ENCODE measurements around the gene RMDN3.

Gene RMDN3

DNA sequence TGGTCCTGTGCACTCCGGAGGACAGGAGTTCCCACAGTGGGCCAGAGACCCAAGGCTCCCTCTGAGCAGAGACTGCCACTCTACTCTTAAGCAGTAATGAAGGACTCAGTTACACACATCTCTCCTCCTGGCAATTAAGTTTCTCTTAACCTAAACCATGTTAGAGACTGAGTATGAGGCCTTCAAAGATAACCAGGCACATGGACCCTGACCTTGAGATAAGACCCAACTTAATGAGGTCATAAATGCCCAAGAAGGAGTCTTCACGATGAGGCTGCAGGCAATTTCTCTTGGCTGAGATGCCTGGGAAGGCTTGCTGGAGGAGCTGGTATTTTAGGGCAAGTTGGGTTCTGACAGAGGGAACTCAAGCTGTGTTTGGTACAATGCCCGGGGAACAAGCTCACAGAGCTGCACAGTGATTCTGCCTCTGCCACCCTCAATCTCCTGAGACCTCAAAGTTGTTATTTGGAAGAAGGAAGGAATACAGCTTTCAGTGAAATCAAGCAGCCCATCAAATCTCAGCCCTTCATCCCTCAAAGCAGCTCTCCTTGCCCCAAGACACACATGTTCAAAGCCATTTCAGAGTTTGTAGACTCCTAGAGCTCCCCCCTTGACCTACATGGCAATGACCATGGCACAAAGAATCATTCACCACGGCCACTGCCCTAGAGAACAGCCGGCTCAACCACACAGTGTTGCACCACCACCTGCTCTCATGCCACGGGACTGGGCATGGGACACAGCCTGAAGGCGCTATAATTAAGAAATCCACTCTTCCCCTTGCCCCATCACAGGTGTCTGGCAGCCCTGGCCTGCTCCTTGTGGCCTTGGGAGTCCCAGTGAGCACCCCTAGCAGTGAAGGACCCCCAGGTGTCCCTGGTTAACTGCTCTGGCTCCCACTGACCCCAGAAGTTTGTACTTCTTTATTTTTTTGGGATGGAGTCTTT is 7.1 kb downstream of the RMDN3 start:
- TF ChIP-seq, protein P1, sequence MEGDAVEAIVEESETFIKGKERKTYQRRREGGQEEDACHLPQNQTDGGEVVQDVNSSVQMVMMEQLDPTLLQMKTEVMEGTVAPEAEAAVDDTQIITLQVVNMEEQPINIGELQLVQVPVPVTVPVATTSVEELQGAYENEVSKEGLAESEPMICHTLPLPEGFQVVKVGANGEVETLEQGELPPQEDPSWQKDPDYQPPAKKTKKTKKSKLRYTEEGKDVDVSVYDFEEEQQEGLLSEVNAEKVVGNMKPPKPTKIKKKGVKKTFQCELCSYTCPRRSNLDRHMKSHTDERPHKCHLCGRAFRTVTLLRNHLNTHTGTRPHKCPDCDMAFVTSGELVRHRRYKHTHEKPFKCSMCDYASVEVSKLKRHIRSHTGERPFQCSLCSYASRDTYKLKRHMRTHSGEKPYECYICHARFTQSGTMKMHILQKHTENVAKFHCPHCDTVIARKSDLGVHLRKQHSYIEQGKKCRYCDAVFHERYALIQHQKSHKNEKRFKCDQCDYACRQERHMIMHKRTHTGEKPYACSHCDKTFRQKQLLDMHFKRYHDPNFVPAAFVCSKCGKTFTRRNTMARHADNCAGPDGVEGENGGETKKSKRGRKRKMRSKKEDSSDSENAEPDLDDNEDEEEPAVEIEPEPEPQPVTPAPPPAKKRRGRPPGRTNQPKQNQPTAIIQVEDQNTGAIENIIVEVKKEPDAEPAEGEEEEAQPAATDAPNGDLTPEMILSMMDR (conservative IDR thresholded peaks at IDR 0.05; ENCODE audit: low read depth): no peak
- ChIA-PET CTCF (interaction anchor here (1.2 to 2.2 kb wide), 7 partner anchors 17 to 228 kb away, joined by 3 to 27 read pairs (median 5); partner anchors contain the start of genes C15orf62 and GCHFR), POLR2A (ENCODE audit: low non-redundant PET) (no interaction called here)
- no peak for DNase-seq (ENCODE audit: low spot score)
- H3K27ac ChIP-seq: peak overlapping the region; percentile 86

- peak overlapping the region; percentile 86 for H3K27ac ChIP-seq
- ChIA-PET POLR2A (ENCODE audit: low non-redundant PET) (interaction anchor here (0.7 kb wide), 1 partner anchor 18 kb away, joined by 3 read pairs; no protein-coding TSS in a partner anchor), CTCF (interaction anchor here (0.6 to 2.2 kb wide), 11 partner anchors 18 to 307 kb away, joined by 3 to 27 read pairs (median 8); partner anchors contain the start of genes C15orf62 and GCHFR)
- TF ChIP-seq, protein P1 (conservative IDR thresholded peaks at IDR 0.05; ENCODE audit: low read depth): no peak
- no peak for DNase-seq (ENCODE audit: low spot score)
Observed at GRCh38 chr15:40746916-40747418, 8.1 kb downstream of the RMDN3 start.

DNA sequence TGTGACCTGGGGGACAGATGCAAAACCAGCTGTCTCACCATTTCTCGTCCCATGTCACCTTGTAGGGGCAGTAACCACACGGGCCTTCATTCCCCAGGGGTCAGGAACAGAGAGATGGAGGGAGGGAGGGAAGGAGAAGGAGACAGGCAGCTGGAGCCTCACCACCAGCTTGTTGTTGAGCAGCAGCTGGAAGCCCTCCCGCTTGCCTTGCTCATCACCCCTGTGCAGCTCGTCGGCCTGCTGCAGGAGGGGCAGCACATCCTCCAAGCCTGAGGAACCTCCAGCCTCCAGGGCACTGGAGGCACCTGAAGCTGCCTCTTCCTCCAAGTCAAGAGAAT is 10.3 kb downstream of the RMDN3 start:
- TF ChIP-seq, protein P1 (conservative IDR thresholded peaks at IDR 0.05; ENCODE audit: low read depth): no peak
- H3K27ac ChIP-seq: peak overlapping the region; percentile 86
- no peak for DNase-seq (ENCODE audit: low spot score)
- CTCF ChIA-PET: interaction anchor here (0.6 to 1.1 kb wide), 8 partner anchors 19 to 197 kb away, joined by 3 to 8 read pairs (median 4); partner anchors contain the start of gene GCHFR
- POLR2A ChIA-PET (ENCODE audit: low non-redundant PET): no interaction called here

DNA sequence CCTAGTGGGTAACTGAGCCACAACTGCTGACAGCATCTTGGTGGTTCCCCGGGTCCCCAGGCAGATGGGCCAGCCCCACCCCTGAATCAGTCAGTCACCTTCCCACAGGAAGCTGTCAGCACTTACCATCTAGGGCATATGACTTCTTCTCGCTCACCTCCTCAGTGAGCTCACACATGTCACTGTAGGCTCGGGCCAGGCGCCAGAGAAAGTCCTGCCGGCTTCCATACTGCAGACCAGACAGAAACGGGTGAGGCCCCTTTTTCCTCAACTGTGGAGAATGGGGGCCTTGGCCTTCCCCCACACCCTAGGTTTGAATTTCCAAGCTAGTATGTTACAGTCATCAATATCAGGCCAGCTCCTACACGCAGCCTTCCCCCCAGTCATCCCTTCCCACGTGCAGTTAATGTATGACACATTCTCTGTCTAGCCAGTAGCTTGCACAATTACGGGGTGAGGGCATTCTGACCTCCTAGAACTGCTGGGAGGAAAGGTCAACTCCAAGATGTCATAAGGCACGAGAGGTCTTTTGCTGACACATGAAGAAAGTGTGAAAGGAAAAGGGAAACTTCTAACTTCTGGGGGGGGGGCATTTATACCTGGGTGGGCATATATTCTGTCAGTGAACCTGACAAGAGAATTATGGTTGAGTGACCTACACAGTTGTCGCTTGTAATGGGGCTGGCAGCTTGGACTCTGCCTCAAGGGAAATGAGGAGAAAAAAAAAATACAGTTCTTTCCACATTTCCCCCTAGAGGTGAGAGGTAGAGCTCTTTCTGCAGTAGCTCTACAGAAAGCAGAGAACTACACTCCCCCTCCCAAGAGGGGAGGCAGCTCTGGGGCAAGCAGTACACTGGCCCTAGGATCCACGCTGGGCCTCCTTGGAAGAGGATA is 10.9 kb downstream of the RMDN3 start:
- DNase-seq (ENCODE audit: low spot score): peak; percentile 83
- ChIA-PET CTCF (interaction anchor here (0.6 to 1.1 kb wide), 10 partner anchors 18 to 197 kb away, joined by 3 to 8 read pairs (median 4); partner anchors contain the start of gene GCHFR), POLR2A (ENCODE audit: low non-redundant PET) (no interaction called here)
- peak overlapping the region; percentile 86 for H3K27ac ChIP-seq
- TF ChIP-seq, protein P1 (conservative IDR thresholded peaks at IDR 0.05; ENCODE audit: low read depth): no peak

GRCh38 chr15:40743485-40743901 is 11.6 kb downstream of the RMDN3 start:
- TF ChIP-seq, protein P1 (conservative IDR thresholded peaks at IDR 0.05; ENCODE audit: low read depth): no peak
- POLR2A ChIA-PET (ENCODE audit: low non-redundant PET): no interaction called here
- H3K27ac ChIP-seq: peak overlapping the region; percentile 86
- CTCF ChIA-PET: interaction anchor here (1.1 kb wide), 2 partner anchors 20 to 39 kb away, joined by 4 to 5 read pairs; partner anchors contain the start of gene GCHFR
- no peak for DNase-seq (ENCODE audit: low spot score)

Measured in RWPE1 (cell line).